Anterior cingulate cortex (tissue), 58 donors: ENCODE results near the gene PPFIBP2.
"Not testable (repeated sequence)": the region's sequence is repeated elsewhere in the genome, so short reads cannot be mapped to it uniquely, and the experiment has no call there.

Experiments used
- DNase-seq, 58 donors: peaks; one replicate each; lab custom pipeline; 2025; lab: John Stamatoyannopoulos, UW

The PPFIBP2 gene

GRCh38 chr11:7654195-7654705, 140.5 kb downstream of the PPFIBP2 start:
- peak in 2 of 58 donors; percentile 16 to 22 for DNase-seq

GRCh38 chr11:7655253-7656217, 141.7 kb downstream of the PPFIBP2 start:
- DNase-seq, result no peak

GRCh38 chr11:7656704-7657103, 142.9 kb downstream of the PPFIBP2 start:
- peak in 1 of 58 donors; percentile 26 for DNase-seq

- peak in 40 of 58 donors; percentile 22 to 80 (median 52) for DNase-seq
Measured at GRCh38 chr11:7657306-7658025, 143.7 kb downstream of the PPFIBP2 start.

GRCh38 chr11:7663531-7663930, 149.7 kb downstream of the PPFIBP2 start:
- DNase-seq, result not testable (repeated sequence)

- no peak for DNase-seq
Measured at GRCh38 chr11:7664867-7665266, 151.1 kb downstream of the PPFIBP2 start.

- peak in 44 of 58 donors; percentile 16 to 70 (median 43) for DNase-seq
Measured at GRCh38 chr11:7665473-7666291, 151.9 kb downstream of the PPFIBP2 start.

GRCh38 chr11:7666292-7666866, 152.6 kb downstream of the PPFIBP2 start:
- DNase-seq, result no peak

GRCh38 chr11:7667460-7667859, 153.7 kb downstream of the PPFIBP2 start:
- peak in 5 of 58 donors; percentile 21 to 35 (median 23) for DNase-seq

- DNase-seq, result peak in 2 of 58 donors; percentile 22 to 73
Measured at GRCh38 chr11:7668464-7668863, 154.7 kb downstream of the PPFIBP2 start.

GRCh38 chr11:7668911-7669310, 155.1 kb downstream of the PPFIBP2 start:
- peak in 9 of 58 donors; percentile 28 to 73 (median 42) for DNase-seq

- DNase-seq, result no peak
Measured at GRCh38 chr11:7670641-7671040, 156.8 kb downstream of the PPFIBP2 start.

- no peak for DNase-seq
Measured at GRCh38 chr11:7671347-7672215, 157.8 kb downstream of the PPFIBP2 start.

- peak in 1 of 58 donors; percentile 51 for DNase-seq
Measured at GRCh38 chr11:7672276-7672959, 158.6 kb downstream of the PPFIBP2 start.

GRCh38 chr11:7672960-7673723, 159.3 kb downstream of the PPFIBP2 start, which contains the start of gene CYB5R2:
Gene CYB5R2 (minus strand): TSS chr11:7673500. CDS start chr11:7672825, 675 bp downstream.
- peak in 26 of 58 donors; percentile 15 to 70 (median 46) for DNase-seq

- peak in 2 of 58 donors; percentile 34 to 43 for DNase-seq
Measured at GRCh38 chr11:7673724-7674434, 160.1 kb downstream of the PPFIBP2 start.
